ENCODE measurements around the gene COL4A6. TPM values are rescaled to one million over a fixed set of nuclear protein-coding genes. Genes with fewer than 3 reads are reported as not detected.

The COL4A6 gene
- total and polyA plus RNA-seq, 2 donors (not counting 3 experiments of a cell fraction or from before 2014, with no cell fraction given) = 0.49 to 0.62 TPM

- dilution Hi-C loops (cut with MboI; ENCODE audit: extremely low pct_ligation_motif_present, low sequenced_read_pairs) (no loop called here), intact Hi-C loops (cut with micrococcal nuclease) (no loop called here)
- H3K36me3 ChIP-seq (ENCODE audit: control insufficient read depth in 2 of 2, extremely low read depth in 1 of 2, insufficient read depth in 2 of 2, low read length in 2 of 2) = no peaks in the 10 kb centered on the region
- H3K9ac ChIP-seq (replicated peaks; ENCODE audit: extremely low read depth, insufficient read depth, low read length) = no peak overlapping the region
- FAIRE-seq = no peak
- no peaks in the 10 kb centered on the region for H3K79me2 ChIP-seq (ENCODE audit: control insufficient read depth, insufficient read depth, low read length)
- ChIA-PET POLR2A (no interaction called here), CTCF (no interaction called here)
- H3K9me3 ChIP-seq (replicated peaks; ENCODE audit: control insufficient read depth, insufficient read depth, low read length) = no peaks in the 10 kb centered on the region
- H2AFZ ChIP-seq (ENCODE audit: low read depth, low read length) = no peak overlapping the region
- no peak for DNase-seq (ENCODE audit: low read depth, low spot score)
- no peaks in the 10 kb centered on the region for H3K27me3 ChIP-seq (ENCODE audit: control insufficient read depth in 2 of 2, insufficient read depth in 2 of 2, low read length in 2 of 2)
- H4K20me1 ChIP-seq (replicated peaks; ENCODE audit: control insufficient read depth, extremely low read depth, insufficient read depth, low read length) = no peaks in the 10 kb centered on the region
- H3K4me1 ChIP-seq (ENCODE audit: control insufficient read depth, extremely low read depth, insufficient read depth, low read length) = no peaks in the 10 kb centered on the region
- no peak overlapping the region for H3K4me3 ChIP-seq (replicated peaks in 1 of 3; ENCODE audit: insufficient read depth in 1 of 3, low read depth in 1 of 3, low read length in 3 of 3)
- BruUV-seq (replicated peaks) = no TSS peak
- H3K9me1 ChIP-seq (replicated peaks; ENCODE audit: control insufficient read depth, extremely low read depth, insufficient read depth, low read length) = no peaks in the 10 kb centered on the region
- no peak overlapping the region for H3K27ac ChIP-seq (ENCODE audit: insufficient read depth, low read depth, low read length)
- no peak for TF ChIP-seq POLR2A (IDR thresholded peaks at IDR 0.05; ENCODE audit: low read depth, low read length)
- TF ChIP-seq GATA2 (IDR thresholded peaks at IDR 0.05; ENCODE audit: insufficient read depth, insufficient read length, low read depth, low read length) = no peak
- TF ChIP-seq FOS (IDR thresholded peaks at IDR 0.05; ENCODE audit: borderline replicate concordance, insufficient read depth, low read length) = no peak
- no peak for TF ChIP-seq MYC (IDR thresholded peaks at IDR 0.05; ENCODE audit: low read depth, low read length)
- no peak for TF ChIP-seq JUN (IDR thresholded peaks at IDR 0.05; ENCODE audit: borderline replicate concordance, insufficient read depth, insufficient read length, low read depth)
- TF ChIP-seq POLR2AphosphoS5 (IDR thresholded peaks at IDR 0.05; ENCODE audit: insufficient read depth, low read depth, low read length) = no peak
- TF ChIP-seq EZH2 (IDR thresholded peaks at IDR 0.05; ENCODE audit: borderline replicate concordance, low read depth, low read length, severe bottlenecking) = no peak
- no peak for TF ChIP-seq MAX (IDR thresholded peaks at IDR 0.05; ENCODE audit: insufficient read depth, insufficient read length)
- no peak for TF ChIP-seq CTCF (IDR thresholded peaks at IDR 0.05; ENCODE audit: extremely low read depth in 1 of 2, insufficient read depth in 1 of 2, low read depth in 1 of 2, low read length in 2 of 2)
- no peak overlapping the region for H3K4me2 ChIP-seq (ENCODE audit: insufficient read depth, low read length)
These were observed 140.0 kb downstream of the COL4A6 start for GRCh38 chrX:108298165-108298602.

Measured in endothelial cell of umbilical vein (primary cell).